ENCODE measurements around the gene CANT1.

Gene CANT1

DNA sequence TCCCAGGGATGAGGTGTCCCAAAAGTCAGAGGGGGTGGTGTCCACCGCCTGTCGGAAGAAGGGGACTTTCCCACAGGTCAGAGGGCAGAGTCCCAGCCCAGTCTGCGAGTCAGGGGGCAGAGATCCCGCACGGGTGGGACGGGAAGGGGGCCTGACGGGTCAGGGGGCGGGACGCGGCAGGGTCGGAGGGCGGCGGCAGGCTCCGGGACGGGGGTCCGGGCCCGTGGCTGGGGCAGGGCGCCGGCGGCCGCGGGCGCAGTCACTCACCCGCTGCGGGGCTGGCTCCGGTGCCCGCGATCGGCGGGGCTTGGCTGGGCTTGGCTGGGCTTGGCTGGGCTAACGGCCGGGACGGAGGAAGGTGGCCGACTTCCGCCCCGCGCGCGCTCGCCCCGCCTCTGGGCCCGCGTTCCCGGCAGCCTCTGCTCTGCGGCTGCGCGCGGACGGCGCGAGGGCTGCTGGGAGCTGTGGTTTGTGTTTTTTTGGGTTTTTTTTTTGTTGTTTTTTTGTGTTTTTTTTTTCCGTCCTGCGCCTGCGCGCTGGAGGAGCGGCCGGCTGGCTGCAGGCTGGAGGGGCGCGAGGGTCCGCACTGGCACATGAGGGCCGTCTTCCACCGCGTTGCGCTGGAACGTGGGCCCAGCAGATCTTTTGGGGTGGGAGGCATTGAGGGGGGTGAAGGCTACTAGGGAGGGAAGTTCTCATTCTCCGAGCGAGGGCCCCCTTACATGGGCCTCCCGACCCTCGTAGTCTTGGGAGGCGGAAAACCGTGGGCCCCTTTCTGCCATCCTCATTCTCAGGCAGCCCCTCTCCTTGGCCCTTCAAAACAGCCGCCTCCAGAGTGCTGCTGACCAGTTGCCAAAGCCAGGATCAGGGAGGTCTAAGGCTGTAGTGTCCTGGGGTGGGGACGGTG, at the start of gene CANT1:
Gene CANT1 (minus strand): TSS at position 368 of the 907 bp plus-strand sequence. CDS start 12,142 bp downstream, outside the sequence.
- DNase-seq (ENCODE audit: low spot score): peak; percentile 69

DNA sequence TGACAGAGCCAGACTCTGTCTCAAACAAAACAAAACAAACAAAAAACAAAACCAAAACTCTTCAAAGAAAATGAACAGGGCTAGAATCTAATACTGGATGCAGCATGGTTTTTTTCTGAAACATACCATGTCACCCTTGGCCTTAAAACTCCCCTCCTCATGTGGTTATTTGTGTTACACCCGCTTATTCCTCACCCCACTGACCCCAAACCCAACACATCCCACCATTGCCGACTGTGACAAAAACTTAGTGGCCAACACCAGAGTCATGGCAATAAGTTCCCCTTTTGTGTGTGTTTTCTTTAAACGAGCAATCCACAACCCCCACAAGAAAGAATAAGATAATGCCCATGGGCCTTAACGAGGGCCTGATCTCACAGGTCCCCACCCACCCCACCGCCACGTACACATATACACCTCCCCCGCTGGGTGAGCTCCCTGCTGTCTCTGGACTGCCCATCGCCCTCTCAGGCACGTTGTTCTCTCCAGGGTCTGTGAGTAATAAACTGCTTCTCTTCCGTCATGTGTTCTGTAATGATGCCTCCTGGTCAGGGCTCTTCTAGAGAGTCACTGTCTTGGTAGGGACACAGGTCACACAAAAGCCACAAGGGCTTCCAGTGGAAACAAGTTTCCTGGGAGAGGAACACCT, 48.3 kb upstream of the CANT1 start:
- DNase-seq (ENCODE audit: low spot score): no peak

- DNase-seq (ENCODE audit: low spot score): no peak
Measured at GRCh38 chr17:79055197-79055596, 45.6 kb upstream of the CANT1 start.

GRCh38 chr17:79054200-79054960, 44.8 kb upstream of the CANT1 start:
- DNase-seq (ENCODE audit: low spot score): no peak

DNA sequence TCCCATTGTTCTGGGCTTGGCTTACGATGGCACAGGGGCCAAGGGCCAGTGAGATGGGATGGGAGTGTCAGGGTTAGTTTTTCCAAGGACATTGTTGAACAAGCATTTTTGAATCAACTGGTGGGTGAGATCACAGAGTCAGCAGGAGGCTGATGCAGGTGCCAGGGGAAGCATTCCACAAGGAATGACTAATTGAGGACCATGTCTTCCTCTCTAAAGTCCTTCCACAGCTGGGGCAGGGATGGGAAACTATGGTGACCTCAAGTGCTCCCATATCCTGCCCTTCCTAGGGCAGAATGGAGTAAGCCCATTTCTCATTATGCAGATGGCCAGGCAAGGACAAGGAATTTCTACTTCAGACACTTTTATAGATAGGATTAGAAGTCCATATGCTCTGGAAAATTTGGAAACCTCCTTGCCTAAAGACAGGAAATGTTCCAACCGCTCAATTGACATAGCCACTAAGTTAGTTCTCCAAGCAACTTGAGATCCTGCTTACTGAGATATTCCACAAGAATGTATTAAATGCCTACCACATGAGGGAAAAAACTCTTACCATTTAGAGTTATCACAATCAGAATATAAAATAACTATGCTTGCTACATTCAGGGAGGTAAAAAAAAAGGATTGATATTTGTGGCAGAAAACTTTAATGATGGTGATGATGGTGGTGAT, 43.8 kb upstream of the CANT1 start:
- no peak for DNase-seq (ENCODE audit: low spot score)

DNA sequence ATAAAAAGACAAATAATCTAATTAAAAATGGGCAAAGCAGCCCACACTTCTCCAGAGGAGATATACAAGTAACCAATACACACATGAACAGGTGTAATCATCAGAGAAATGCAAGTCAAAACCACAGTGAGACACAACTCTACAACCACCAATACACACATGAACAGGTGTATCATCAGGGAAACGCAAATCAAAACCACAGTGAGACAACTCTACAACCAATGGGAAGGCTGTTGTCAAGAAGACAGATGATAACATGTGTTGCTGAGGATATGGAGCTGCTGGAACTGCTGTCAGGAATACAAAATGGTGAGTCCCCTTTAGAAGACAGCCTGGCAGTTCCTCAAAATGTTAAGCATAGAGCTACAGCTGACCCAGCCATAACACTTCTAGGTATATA, 42.6 kb upstream of the CANT1 start:
- no peak for DNase-seq (ENCODE audit: low spot score)

DNA sequence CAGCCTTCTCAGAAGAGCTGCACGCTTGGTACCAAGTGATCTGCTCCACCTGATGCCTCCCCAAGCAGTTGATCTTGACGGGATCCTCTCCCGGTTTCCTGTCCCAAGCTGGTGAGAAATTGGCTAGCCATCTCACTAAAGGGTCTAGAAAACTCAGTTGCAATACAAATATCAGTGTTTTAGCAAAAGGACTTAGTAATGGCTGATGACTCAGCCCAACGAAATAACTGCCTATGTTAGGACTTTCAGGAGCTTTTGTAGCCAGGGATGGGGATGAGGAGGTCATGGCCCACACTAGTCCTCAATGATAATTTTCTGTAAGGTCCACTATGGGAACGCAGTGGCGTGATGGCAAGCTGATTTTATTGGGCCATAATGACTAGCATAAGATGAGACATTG, 41.7 kb upstream of the CANT1 start:
- DNase-seq (ENCODE audit: low spot score): no peak

GRCh38 chr17:79050551-79050950, 41.0 kb upstream of the CANT1 start:
- DNase-seq (ENCODE audit: low spot score): no peak

DNA sequence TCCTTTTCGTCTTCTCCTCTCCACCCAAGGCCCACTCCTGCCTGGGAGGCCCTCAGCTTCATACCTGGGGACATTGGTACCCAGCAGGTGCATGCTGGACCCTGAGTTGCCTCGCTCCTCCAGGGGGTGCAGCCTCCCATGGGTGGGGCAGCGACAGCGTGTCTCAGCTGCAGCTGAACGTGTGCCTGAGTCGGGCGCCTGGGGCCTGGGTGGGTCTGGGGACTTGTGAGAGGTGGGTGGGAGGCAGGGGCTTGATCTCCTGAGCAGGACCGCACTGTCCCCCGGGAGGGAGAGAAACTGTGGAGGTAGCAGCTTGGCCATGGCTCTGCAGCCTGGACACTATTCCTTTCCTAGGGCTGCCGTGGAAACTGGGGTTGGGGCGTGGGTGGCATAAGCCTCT, 40.3 kb upstream of the CANT1 start:
- DNase-seq (ENCODE audit: low spot score): no peak

GRCh38 chr17:79048826-79049755, 39.5 kb upstream of the CANT1 start:
- no peak for DNase-seq (ENCODE audit: low spot score)

DNA sequence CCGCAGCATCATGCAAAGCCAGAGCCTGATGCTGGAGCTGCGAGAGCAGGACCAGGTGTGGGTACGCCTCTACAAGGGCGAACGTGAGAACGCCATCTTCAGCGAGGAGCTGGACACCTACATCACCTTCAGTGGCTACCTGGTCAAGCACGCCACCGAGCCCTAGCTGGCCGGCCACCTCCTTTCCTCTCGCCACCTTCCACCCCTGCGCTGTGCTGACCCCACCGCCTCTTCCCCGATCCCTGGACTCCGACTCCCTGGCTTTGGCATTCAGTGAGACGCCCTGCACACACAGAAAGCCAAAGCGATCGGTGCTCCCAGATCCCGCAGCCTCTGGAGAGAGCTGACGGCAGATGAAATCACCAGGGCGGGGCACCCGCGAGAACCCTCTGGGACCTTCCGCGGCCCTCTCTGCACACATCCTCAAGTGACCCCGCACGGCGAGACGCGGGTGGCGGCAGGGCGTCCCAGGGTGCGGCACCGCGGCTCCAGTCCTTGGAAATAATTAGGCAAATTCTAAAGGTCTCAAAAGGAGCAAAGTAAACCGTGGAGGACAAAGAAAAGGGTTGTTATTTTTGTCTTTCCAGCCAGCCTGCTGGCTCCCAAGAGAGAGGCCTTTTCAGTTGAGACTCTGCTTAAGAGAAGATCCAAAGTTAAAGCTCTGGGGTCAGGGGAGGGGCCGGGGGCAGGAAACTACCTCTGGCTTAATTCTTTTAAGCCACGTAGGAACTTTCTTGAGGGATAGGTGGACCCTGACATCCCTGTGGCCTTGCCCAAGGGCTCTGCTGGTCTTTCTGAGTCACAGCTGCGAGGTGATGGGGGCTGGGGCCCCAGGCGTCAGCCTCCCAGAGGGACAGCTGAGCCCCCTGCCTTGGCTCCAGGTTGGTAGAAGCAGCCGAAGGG, 38.6 kb upstream of the CANT1 start:
- no peak for DNase-seq (ENCODE audit: low spot score)

- no peak for DNase-seq (ENCODE audit: low spot score)
Measured at GRCh38 chr17:79047291-79047920, 37.8 kb upstream of the CANT1 start.

GRCh38 chr17:79046916-79047280, 37.3 kb upstream of the CANT1 start:
- no peak for DNase-seq (ENCODE audit: low spot score)

GRCh38 chr17:79046197-79046915, 36.8 kb upstream of the CANT1 start:
- no peak for DNase-seq (ENCODE audit: low spot score)

- peak; percentile 48 for DNase-seq (ENCODE audit: low spot score)
Measured at GRCh38 chr17:79045842-79046196, 36.3 kb upstream of the CANT1 start.

GRCh38 chr17:79045001-79045729, 35.6 kb upstream of the CANT1 start:
- no peak for DNase-seq (ENCODE audit: low spot score)

GRCh38 chr17:79044462-79044861, 34.9 kb upstream of the CANT1 start:
- no peak for DNase-seq (ENCODE audit: low spot score)

GRCh38 chr17:79043931-79044320, 34.4 kb upstream of the CANT1 start:
- no peak for DNase-seq (ENCODE audit: low spot score)

Measured in pons (tissue), 1 donor.